Breast epithelium (tissue), 4 donors: ENCODE measurements around the gene NPB. TPM values are rescaled to one million over a fixed set of nuclear protein-coding genes. Genes with fewer than 3 reads are reported as not detected.
"Not testable (repeated sequence)": the region's sequence is repeated elsewhere in the genome, so short reads cannot be mapped to it uniquely, and the experiment has no call there.

ENCODE experiments used
- DNase-seq, 2 donors: peaks; one replicate each; pipeline ENCODE4 v3.0.0-alpha.2; 2019; ENCODE audit warnings: low spot score in 2 of 2
- H3K27ac ChIP-seq, 2 donors: fragments of 200-600 bp; sonication (generic) in 1 of 2; one replicate each; pipeline ENCODE4 v1.5.1; 2016 to 2019; ENCODE audit warnings: mild to moderate bottlenecking in 1 of 2
- H3K27me3 ChIP-seq, 2 donors: fragments of 200-600 bp; sonication (generic) in 1 of 2; one replicate each; pipeline versions ENCODE4 v1.5.1 to v1.6.0; 2017 to 2019; ENCODE audit warnings: control low read depth in 1 of 2, mild to moderate bottlenecking in 1 of 2
- H3K36me3 ChIP-seq: fragments of 200-600 bp; one replicate; pipeline ENCODE4 v1.5.1; 2019
- H3K4me1 ChIP-seq, 2 donors: fragments of 200-600 bp; sonication (generic); one replicate each; pipeline ENCODE4 v1.5.1; 2016 to 2019; ENCODE audit warnings: control low read depth in 1 of 2
- H3K4me3 ChIP-seq, 3 donors: fragments of 200-600 bp; sonication (generic); 1 replicate in 2 of 3; 2 replicates in 1 of 3; pipeline ENCODE4 v1.5.1; 2016 to 2019; ENCODE audit warnings: mild to moderate bottlenecking in 3 of 3, moderate library complexity in 2 of 3
- H3K9me3 ChIP-seq, 2 donors: fragments of 200-600 bp; sonication (generic) in 1 of 2; one replicate each; pipeline ENCODE4 v1.5.1; 2016 to 2019; ENCODE audit warnings: control low read depth in 1 of 2
- POLR2A ChIP-seq: fragments of 450-650 bp; IDR thresholded peaks from one replicate; pipeline ENCODE4 v1.6.1; 2016; ENCODE audit warnings: antibody characterized with exemption, mild to moderate bottlenecking, moderate library complexity
- POLR2AphosphoS5 ChIP-seq, 3 donors: sonication (generic); formaldehyde crosslinking; IDR thresholded peaks; one replicate each; pipeline ENCODE4 v1.6.1; 2017; ENCODE audit warnings: antibody characterized with exemption in 3 of 3
- intact Hi-C: fragments of 100-400 bp; cut with DNase I; formaldehyde crosslinking; loops from one replicate; pipeline ENCODE4 v1.15.1; 2023; ENCODE audit warnings: low total_unique reads
- total RNA-seq, 3 donors: library from RNA; depleted of rRNA; stranded (reverse); fragments of >200 nt; gene quantifications; one replicate each; pipeline ENCODE4 v1.1.0, GENCODE V29; 2016
- TF ChIP-seq, protein P1 (sequence below), 3 donors: fragments of 450-650 bp; IDR thresholded peaks; one replicate each; pipeline ENCODE4 v1.5.1; 2016 to 2017; ENCODE audit warnings: antibody characterized with exemption in 3 of 3, mild to moderate bottlenecking in 3 of 3, moderate library complexity in 3 of 3

Gene NPB
- total RNA-seq, 3 donors from 2014 or later: 2.0 TPM; not detected in 2

DNA sequence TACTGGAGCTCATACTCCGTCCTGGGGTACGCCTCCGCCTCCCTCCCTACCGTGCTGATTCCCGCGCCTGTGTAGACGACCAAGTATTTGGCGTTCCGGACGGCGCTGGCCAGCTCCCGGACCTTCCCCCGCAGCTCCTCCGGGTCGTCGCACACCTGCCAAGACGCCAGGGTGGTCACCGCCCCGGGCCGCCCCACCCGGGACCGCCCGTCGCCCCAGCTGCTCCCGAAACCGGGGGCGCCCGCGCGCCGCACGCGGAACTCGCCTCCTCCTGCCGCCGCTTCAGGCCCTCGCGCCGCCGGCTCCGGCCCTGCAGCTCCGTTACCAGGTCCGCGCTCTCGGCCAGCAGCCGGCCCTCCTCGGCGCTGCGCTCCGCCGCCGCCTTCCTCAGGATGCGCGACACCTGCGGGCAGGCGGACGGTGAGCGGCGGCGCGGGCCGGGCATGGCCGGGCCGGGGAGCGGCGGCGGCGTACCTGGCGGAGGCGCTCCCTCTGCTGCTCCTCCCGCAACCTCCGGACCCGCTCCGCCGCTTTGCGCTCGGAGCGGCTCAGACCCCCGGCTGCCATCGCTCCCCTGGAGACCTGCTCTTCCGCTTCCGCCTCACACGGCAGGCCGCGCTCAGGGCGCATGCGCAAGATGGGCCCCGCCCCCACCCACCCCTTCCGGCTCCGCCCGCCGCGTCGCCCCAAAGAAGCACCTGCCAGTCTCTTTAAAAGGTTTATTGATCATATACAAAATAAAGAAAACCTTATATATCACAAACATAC is 15.7 kb downstream of the NPB start, which contains the start of gene SIRT7:
Gene SIRT7 (minus strand): TSS at position 612 of the 768 bp plus-strand sequence. CDS start 45 bp downstream, at position 567.
- H3K36me3 ChIP-seq: no peaks in the 10 kb centered on the region
- DNase-seq: peak in 1 of 2 donors; percentile 48

GRCh38 chr17:81918333-81918669 is 16.3 kb downstream of the NPB start:
- DNase-seq, H3K9me3 ChIP-seq, H3K27me3 ChIP-seq, H3K36me3 ChIP-seq, intact Hi-C loops, H3K4me1 ChIP-seq: not testable (repeated sequence)
- H3K27ac ChIP-seq: peak overlapping the region; percentile 29 to 61
- H3K4me3 ChIP-seq: peak overlapping the region; percentile 85 to 93 (median 88)

More for the DNA sequence above, 15.7 kb downstream of the NPB start, which contains the start of gene SIRT7:
- Histone ChIP-seq H3K4me3 (peak within 1 kb of the TSS; percentile 85 to 93 (median 88)), H3K27me3 (no peaks in the 10 kb centered on the region), H3K4me1 (peaks cover 6 to 9% of the 10 kb centered on the region in 2 donors), H3K9me3 (no peaks in the 10 kb centered on the region), H3K27ac (peak within 1 kb of the TSS; percentile 29 to 61)
- intact Hi-C loops: no loop called here
- TF ChIP-seq POLR2AphosphoS5 (IDR thresholded peaks at IDR 0.05): peak in 2 of 3 donors; percentile 23 to 32
- TF ChIP-seq, protein P1, sequence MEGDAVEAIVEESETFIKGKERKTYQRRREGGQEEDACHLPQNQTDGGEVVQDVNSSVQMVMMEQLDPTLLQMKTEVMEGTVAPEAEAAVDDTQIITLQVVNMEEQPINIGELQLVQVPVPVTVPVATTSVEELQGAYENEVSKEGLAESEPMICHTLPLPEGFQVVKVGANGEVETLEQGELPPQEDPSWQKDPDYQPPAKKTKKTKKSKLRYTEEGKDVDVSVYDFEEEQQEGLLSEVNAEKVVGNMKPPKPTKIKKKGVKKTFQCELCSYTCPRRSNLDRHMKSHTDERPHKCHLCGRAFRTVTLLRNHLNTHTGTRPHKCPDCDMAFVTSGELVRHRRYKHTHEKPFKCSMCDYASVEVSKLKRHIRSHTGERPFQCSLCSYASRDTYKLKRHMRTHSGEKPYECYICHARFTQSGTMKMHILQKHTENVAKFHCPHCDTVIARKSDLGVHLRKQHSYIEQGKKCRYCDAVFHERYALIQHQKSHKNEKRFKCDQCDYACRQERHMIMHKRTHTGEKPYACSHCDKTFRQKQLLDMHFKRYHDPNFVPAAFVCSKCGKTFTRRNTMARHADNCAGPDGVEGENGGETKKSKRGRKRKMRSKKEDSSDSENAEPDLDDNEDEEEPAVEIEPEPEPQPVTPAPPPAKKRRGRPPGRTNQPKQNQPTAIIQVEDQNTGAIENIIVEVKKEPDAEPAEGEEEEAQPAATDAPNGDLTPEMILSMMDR (IDR thresholded peaks at IDR 0.05): no peak

GRCh38 chr17:81918832-81919545 is 17.0 kb downstream of the NPB start:
- intact Hi-C loops: no loop called here
- H3K27me3 ChIP-seq: no peaks in the 10 kb centered on the region
- no peak overlapping the region for H3K4me3 ChIP-seq
- DNase-seq: no peak
- no peaks in the 10 kb centered on the region for H3K36me3 ChIP-seq
- no peaks in the 10 kb centered on the region for H3K9me3 ChIP-seq
- H3K27ac ChIP-seq: no peak overlapping the region
- TF ChIP-seq POLR2AphosphoS5 (IDR thresholded peaks at IDR 0.05): no peak
- TF ChIP-seq POLR2A: no peak
- TF ChIP-seq, protein P1 (IDR thresholded peaks at IDR 0.05): no peak
- H3K4me1 ChIP-seq: peaks cover 9 to 12% of the 10 kb centered on the region in 2 donors

- Histone ChIP-seq H3K27me3 (no peaks in the 10 kb centered on the region), H3K27ac (no peak overlapping the region), H3K9me3 (no peaks in the 10 kb centered on the region), H3K4me3 (no peak overlapping the region), H3K4me1 (peaks cover 12 to 16% of the 10 kb centered on the region in 2 donors), H3K36me3 (no peaks in the 10 kb centered on the region)
- no peak for DNase-seq
- TF ChIP-seq POLR2AphosphoS5 (IDR thresholded peaks at IDR 0.05) (no peak), POLR2A (no peak)
- TF ChIP-seq, protein P1 (IDR thresholded peaks at IDR 0.05): no peak
- intact Hi-C loops: loop anchor here (5.0 kb wide), 1 partner anchor 821 kb away; no protein-coding TSS in a partner anchor
These were observed 18.8 kb downstream of the NPB start for GRCh38 chr17:81920612-81921536.

DNA sequence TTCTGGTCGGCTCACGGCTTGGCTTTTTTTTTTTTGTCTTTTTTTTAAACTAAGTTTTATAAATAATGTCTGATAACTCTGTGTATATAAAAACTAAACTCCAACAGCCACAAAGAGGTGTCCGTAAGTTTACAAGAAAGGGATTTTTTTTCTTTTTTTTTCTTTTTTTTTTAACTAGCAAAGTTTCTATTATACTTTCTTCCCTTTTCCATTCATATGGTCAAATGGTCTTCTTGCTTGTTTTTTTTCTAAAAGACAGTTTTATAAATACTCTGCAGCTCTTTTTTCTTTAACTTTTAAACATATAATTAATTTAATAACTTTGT is 19.5 kb downstream of the NPB start:
- Histone ChIP-seq H3K4me1 (peaks cover 12 to 20% of the 10 kb centered on the region in 2 donors), H3K27me3 (no peaks in the 10 kb centered on the region), H3K4me3 (no peak overlapping the region), H3K27ac (no peak overlapping the region), H3K9me3 (no peaks in the 10 kb centered on the region), H3K36me3 (no peaks in the 10 kb centered on the region)
- intact Hi-C loops: loop anchor here (5.0 kb wide), 1 partner anchor 821 kb away; no protein-coding TSS in a partner anchor
- DNase-seq: no peak
- TF ChIP-seq POLR2AphosphoS5 (IDR thresholded peaks at IDR 0.05) (no peak), POLR2A (no peak)
- TF ChIP-seq, protein P1 (IDR thresholded peaks at IDR 0.05): no peak
